Endothelial cell of umbilical vein (primary cell): ENCODE results near the gene PHC2. TPM values are rescaled to one million over a fixed set of nuclear protein-coding genes. Genes with fewer than 3 reads are reported as not detected.

Experiments
- BruUV-seq: library from RNA; stranded (reverse); fragments of 400-500 nt; replicated peaks from 2 replicates; lab custom pipeline; 2021; lab: Mats Ljungman, UMichigan
- CTCF ChIA-PET: fragments of 300-600, 350-600 bp; sonication (Branson Sonifier 250); formaldehyde crosslinking; loops from one replicate; lab custom pipeline; 2021; ENCODE audit warnings: antibody characterized with exemption, inconsistent platforms; lab: Charles Lee
- POLR2A ChIA-PET: fragments of 300-600, 350-600 bp; sonication (Branson Sonifier 250); formaldehyde crosslinking; loops from one replicate; lab custom pipeline; 2021; ENCODE audit warnings: antibody characterized with exemption, inconsistent platforms; lab: Charles Lee
- DNase-seq: peaks from one replicate; pipeline ENCODE4 v3.0.0-alpha.2; 2011; ENCODE audit warnings: low read depth, low spot score
- FAIRE-seq: peaks from 2 replicates; lab custom pipeline; 2011; peaks lifted over from hg19 to GRCh38; lab: Jason Lieb, UNC
- H2AFZ ChIP-seq: 2 replicates; pipeline ENCODE4 v1.6.0; 2012; ENCODE audit warnings: low read depth, low read length, control low read depth, inconsistent platforms
- H3K27ac ChIP-seq: 2 replicates; pipeline ENCODE4 v1.5.1; 2011; ENCODE audit warnings: low read depth, mild to moderate bottlenecking, control low read depth, low read length, moderate library complexity; ENCODE audit not compliant: insufficient read depth
- H3K27me3 ChIP-seq, 2 experiments: 2 replicates each; pipeline versions ENCODE4 v1.6.0 to v1.6.1; 2011; ENCODE audit warnings: low read length in 2 of 2, mixed read lengths in 1 of 2; ENCODE audit not compliant: control insufficient read depth in 2 of 2, insufficient read depth in 2 of 2
- H3K36me3 ChIP-seq, 2 experiments: 2 replicates in 1 of 2; 3 replicates in 1 of 2; pipeline ENCODE4 v1.5.1; 2011; ENCODE audit warnings: low read length in 2 of 2, mild to moderate bottlenecking in 1 of 2, moderate library complexity in 1 of 2; ENCODE audit not compliant: control insufficient read depth in 2 of 2, insufficient read depth in 2 of 2; ENCODE audit errors: extremely low read depth in 1 of 2
- H3K4me1 ChIP-seq: 3 replicates; pipeline ENCODE4 v1.5.1; 2011; ENCODE audit warnings: mild to moderate bottlenecking, low read length; ENCODE audit not compliant: control insufficient read depth, insufficient read depth; ENCODE audit errors: extremely low read depth
- H3K4me2 ChIP-seq: 2 replicates; pipeline ENCODE4 v1.6.1; 2011; ENCODE audit warnings: low read length, control low read depth, mixed read lengths; ENCODE audit not compliant: insufficient read depth
- H3K4me3 ChIP-seq, 3 experiments: fragments of 200-600 bp in 1 of 3; sonication (generic), shearing (Covaris generic) in 1 of 3; replicated peaks in 1 of 3; 2 replicates each; pipeline ENCODE4 v1.5.1; 2011 to 2016; ENCODE audit warnings: control low read depth in 3 of 3, low read length in 3 of 3, mild to moderate bottlenecking in 2 of 3, inconsistent platforms in 1 of 3, low read depth in 1 of 3, moderate library complexity in 1 of 3; ENCODE audit not compliant: insufficient read depth in 1 of 3
- H3K79me2 ChIP-seq: 2 replicates; pipeline ENCODE4 v1.6.0; 2012; ENCODE audit warnings: low read length, inconsistent platforms; ENCODE audit not compliant: control insufficient read depth, insufficient read depth
- H3K9ac ChIP-seq: replicated peaks from 2 replicates; pipeline ENCODE3; 2011; ENCODE audit warnings: low read length, control low read depth; ENCODE audit not compliant: insufficient read depth; ENCODE audit errors: extremely low read depth
- H3K9me1 ChIP-seq: replicated peaks from 3 replicates; pipeline ENCODE4 v1.6.0; 2011; ENCODE audit warnings: mild to moderate bottlenecking, low read length; ENCODE audit not compliant: control insufficient read depth, insufficient read depth; ENCODE audit errors: extremely low read depth
- H3K9me3 ChIP-seq: replicated peaks from 2 replicates; pipeline ENCODE4 v1.5.1; 2012; ENCODE audit warnings: low read length, inconsistent platforms; ENCODE audit not compliant: control insufficient read depth, insufficient read depth
- H4K20me1 ChIP-seq: replicated peaks from 2 replicates; pipeline ENCODE3; 2011; ENCODE audit warnings: mild to moderate bottlenecking, low read length; ENCODE audit not compliant: control insufficient read depth, insufficient read depth; ENCODE audit errors: extremely low read depth
- EZH2 ChIP-seq: IDR thresholded peaks from 2 replicates; pipeline ENCODE4 v1.6.1; 2012; ENCODE audit warnings: borderline replicate concordance, low read depth, mild to moderate bottlenecking, moderate library complexity, low read length, inconsistent platforms; ENCODE audit not compliant: severe bottlenecking
- FOS ChIP-seq: IDR thresholded peaks from 2 replicates; pipeline ENCODE4 v1.6.1; 2011; ENCODE audit warnings: mild to moderate bottlenecking, low read length, moderate library complexity, borderline replicate concordance; ENCODE audit not compliant: insufficient read depth
- GATA2 ChIP-seq: IDR thresholded peaks from 2 replicates; pipeline ENCODE4 v1.7.0; 2011; ENCODE audit warnings: low read depth, mild to moderate bottlenecking, moderate library complexity, mixed read lengths, low read length; ENCODE audit not compliant: insufficient read length, insufficient read depth
- JUN ChIP-seq: IDR thresholded peaks from 2 replicates; pipeline ENCODE4 v1.6.1; 2011; ENCODE audit warnings: borderline replicate concordance, low read depth; ENCODE audit not compliant: insufficient read length, insufficient read depth
- MYC ChIP-seq: IDR thresholded peaks from one replicate; pipeline ENCODE4 v1.6.1; 2011; ENCODE audit warnings: mild to moderate bottlenecking, low read depth, low read length
- POLR2A ChIP-seq: IDR thresholded peaks from 2 replicates; pipeline ENCODE4 v1.6.1; 2012; ENCODE audit warnings: low read depth, mild to moderate bottlenecking, control low read depth, low read length
- POLR2AphosphoS5 ChIP-seq: IDR thresholded peaks from 2 replicates; pipeline ENCODE4 v1.6.1; 2012; ENCODE audit warnings: low read depth, mild to moderate bottlenecking, control low read depth, low read length, moderate library complexity; ENCODE audit not compliant: insufficient read depth
- dilution Hi-C: fragments of 300-500 bp; cut with MboI; formaldehyde crosslinking; loops from one replicate; pipeline ENCODE4 v1.15.0; 2019; ENCODE audit warnings: low sequenced_read_pairs; ENCODE audit not compliant: extremely low pct_ligation_motif_present
- intact Hi-C: fragments of 100-400 bp; cut with micrococcal nuclease; formaldehyde crosslinking; loops from one replicate; pipeline ENCODE4 v1.10.0; 2022
- polyA plus RNA-seq, 4 experiments: library from polyadenylated mRNA; depleted of rRNA in 3 of 4; stranded (reverse) in 3 of 4; unstranded in 1 of 4; fragments of >200 nt; gene quantifications; 2 replicates each; pipeline versions ENCODE4 v1.2.1 to v1.2.3, GENCODE V29; 2011 to 2012; ENCODE audit warnings: missing spikeins in 1 of 4
- total RNA-seq: library from RNA; stranded (reverse); gene quantifications from 2 replicates; pipeline ENCODE4 v1.2.3, GENCODE V29; 2021
- TF ChIP-seq, protein P1 (sequence below), 2 donors: IDR thresholded peaks; 1 replicate in 1 of 2; 2 replicates in 1 of 2; pipeline ENCODE4 v1.5.1; 2011; ENCODE audit warnings: low read length in 2 of 2, mild to moderate bottlenecking in 2 of 2, moderate library complexity in 2 of 2, control low read depth in 1 of 2, inconsistent platforms in 1 of 2, low read depth in 1 of 2; ENCODE audit not compliant: insufficient read depth in 1 of 2; ENCODE audit errors: extremely low read depth in 1 of 2
- TF ChIP-seq, protein P2 (sequence below): IDR thresholded peaks from 2 replicates; pipeline ENCODE4 v1.6.1; 2011; ENCODE audit not compliant: insufficient read depth, insufficient read length

PHC2 gene
- total and polyA plus RNA-seq, 2 donors (not counting 3 experiments of a cell fraction or from before 2014, with no cell fraction given), result 65.6 to 79.0 TPM

DNA sequence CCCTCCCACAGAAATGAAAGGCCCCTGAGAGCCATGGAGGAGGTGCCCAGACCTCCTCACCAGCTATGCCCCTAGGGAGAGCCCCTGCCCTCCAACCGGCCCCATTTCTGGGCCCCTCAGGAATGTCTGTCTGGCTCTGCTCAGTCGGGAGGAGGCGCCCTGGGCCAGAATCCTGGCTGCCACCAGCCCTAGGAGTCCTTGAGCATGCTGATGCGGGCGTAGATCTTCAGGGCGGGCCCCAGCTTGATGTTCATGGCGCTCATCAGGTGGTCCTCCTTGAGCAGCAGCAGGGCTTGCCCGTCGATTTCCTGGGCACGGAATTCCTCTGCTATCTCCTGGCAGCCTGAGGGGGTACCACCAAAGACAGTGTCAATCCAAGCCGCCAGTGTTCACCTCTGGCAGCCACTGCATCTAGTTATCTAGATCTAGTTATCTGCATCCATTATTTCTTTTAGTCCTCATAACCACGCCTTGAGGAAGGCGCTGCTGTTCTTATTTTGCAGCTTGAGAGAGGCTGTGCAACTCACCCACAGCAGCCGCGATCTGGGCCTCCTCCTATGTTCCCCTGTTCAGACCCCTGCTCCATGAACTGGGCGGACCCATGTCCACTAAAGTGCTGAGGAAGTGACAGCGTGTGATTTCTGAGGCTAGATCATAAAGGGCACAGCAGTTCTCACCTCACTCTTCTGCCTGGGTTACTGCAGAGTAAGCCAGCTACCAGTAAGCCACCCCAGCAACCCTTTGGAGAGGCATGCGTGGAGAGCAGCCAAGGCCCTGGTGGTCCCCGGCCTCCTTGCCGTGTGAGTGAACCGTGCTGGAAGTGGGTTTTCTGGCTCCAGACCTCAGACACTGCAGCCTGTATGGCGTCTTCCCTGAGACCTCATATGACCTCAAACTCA lies 106.0 kb downstream of the PHC2 start:
- no peak overlapping the region for H3K4me2 ChIP-seq
- no peak overlapping the region for H3K9ac ChIP-seq
- H3K36me3 ChIP-seq, result peaks cover 40 to 63% of the 10 kb centered on the region in 2 experiments
- H3K9me3 ChIP-seq, result no peaks in the 10 kb centered on the region
- H3K27ac ChIP-seq, result no peak overlapping the region
- no TSS peak for BruUV-seq
- dilution Hi-C loops (no loop called here), intact Hi-C loops (no loop called here)
- TF ChIP-seq FOS (no peak), MYC (no peak), POLR2A (no peak), GATA2 (no peak), POLR2AphosphoS5 (no peak), JUN (no peak), EZH2 (no peak)
- TF ChIP-seq, protein P1, sequence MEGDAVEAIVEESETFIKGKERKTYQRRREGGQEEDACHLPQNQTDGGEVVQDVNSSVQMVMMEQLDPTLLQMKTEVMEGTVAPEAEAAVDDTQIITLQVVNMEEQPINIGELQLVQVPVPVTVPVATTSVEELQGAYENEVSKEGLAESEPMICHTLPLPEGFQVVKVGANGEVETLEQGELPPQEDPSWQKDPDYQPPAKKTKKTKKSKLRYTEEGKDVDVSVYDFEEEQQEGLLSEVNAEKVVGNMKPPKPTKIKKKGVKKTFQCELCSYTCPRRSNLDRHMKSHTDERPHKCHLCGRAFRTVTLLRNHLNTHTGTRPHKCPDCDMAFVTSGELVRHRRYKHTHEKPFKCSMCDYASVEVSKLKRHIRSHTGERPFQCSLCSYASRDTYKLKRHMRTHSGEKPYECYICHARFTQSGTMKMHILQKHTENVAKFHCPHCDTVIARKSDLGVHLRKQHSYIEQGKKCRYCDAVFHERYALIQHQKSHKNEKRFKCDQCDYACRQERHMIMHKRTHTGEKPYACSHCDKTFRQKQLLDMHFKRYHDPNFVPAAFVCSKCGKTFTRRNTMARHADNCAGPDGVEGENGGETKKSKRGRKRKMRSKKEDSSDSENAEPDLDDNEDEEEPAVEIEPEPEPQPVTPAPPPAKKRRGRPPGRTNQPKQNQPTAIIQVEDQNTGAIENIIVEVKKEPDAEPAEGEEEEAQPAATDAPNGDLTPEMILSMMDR (IDR thresholded peaks at IDR 0.05; ENCODE audit: extremely low read depth in 1 of 2, insufficient read depth in 1 of 2, low read depth in 1 of 2, low read length in 2 of 2), result no peak
- TF ChIP-seq, protein P2, sequence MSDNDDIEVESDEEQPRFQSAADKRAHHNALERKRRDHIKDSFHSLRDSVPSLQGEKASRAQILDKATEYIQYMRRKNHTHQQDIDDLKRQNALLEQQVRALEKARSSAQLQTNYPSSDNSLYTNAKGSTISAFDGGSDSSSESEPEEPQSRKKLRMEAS, result no peak
- H2AFZ ChIP-seq, result no peak overlapping the region
- no peaks in the 10 kb centered on the region for H4K20me1 ChIP-seq
- CTCF ChIA-PET, result interaction anchor here (1.3 kb wide), 1 partner anchor 9 kb away, joined by 3 read pairs; no protein-coding TSS in a partner anchor
- H3K79me2 ChIP-seq, result peaks cover 2% of the 10 kb centered on the region
- no peak for DNase-seq
- no peaks in the 10 kb centered on the region for H3K27me3 ChIP-seq
- POLR2A ChIA-PET, result no interaction called here
- no peaks in the 10 kb centered on the region for H3K4me1 ChIP-seq
- no peaks in the 10 kb centered on the region for H3K9me1 ChIP-seq
- no peak overlapping the region for H3K4me3 ChIP-seq
- no peak for FAIRE-seq
